ENCODE measurements around the gene AFF3.

The AFF3 gene

DNA sequence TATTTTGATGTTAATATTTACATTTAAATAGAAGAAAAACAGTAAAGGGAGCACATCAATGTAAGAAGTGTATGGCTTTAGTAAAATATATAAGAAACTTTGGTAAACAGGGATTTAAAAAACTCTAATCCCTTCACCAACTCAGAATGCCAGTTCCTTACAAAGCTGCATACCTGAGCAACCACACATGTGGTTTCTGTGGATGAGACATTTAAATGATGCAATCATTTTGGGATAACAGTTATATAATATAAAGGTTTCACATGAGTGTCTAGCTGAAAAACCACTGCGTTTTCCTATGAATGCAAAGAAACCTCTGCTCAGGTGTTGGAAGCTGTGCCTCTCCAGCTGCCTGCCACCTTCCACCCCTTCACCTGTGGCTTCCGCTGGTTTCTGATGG lies 443.5 kb downstream of the AFF3 start:
- Histone ChIP-seq H3K27me3 (no peaks in the 10 kb centered on the region), H3K4me3 (ENCODE audit: low read depth, low read length) (no peak overlapping the region), H3K4me1 (no peaks in the 10 kb centered on the region), H3K36me3 (no peaks in the 10 kb centered on the region), H3K9me3 (no peaks in the 10 kb centered on the region)
- DNase-seq, result no peak
- TF ChIP-seq, protein P1, sequence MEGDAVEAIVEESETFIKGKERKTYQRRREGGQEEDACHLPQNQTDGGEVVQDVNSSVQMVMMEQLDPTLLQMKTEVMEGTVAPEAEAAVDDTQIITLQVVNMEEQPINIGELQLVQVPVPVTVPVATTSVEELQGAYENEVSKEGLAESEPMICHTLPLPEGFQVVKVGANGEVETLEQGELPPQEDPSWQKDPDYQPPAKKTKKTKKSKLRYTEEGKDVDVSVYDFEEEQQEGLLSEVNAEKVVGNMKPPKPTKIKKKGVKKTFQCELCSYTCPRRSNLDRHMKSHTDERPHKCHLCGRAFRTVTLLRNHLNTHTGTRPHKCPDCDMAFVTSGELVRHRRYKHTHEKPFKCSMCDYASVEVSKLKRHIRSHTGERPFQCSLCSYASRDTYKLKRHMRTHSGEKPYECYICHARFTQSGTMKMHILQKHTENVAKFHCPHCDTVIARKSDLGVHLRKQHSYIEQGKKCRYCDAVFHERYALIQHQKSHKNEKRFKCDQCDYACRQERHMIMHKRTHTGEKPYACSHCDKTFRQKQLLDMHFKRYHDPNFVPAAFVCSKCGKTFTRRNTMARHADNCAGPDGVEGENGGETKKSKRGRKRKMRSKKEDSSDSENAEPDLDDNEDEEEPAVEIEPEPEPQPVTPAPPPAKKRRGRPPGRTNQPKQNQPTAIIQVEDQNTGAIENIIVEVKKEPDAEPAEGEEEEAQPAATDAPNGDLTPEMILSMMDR (IDR thresholded peaks at IDR 0.05; ENCODE audit: low read depth, low read length), result no peak

DNA sequence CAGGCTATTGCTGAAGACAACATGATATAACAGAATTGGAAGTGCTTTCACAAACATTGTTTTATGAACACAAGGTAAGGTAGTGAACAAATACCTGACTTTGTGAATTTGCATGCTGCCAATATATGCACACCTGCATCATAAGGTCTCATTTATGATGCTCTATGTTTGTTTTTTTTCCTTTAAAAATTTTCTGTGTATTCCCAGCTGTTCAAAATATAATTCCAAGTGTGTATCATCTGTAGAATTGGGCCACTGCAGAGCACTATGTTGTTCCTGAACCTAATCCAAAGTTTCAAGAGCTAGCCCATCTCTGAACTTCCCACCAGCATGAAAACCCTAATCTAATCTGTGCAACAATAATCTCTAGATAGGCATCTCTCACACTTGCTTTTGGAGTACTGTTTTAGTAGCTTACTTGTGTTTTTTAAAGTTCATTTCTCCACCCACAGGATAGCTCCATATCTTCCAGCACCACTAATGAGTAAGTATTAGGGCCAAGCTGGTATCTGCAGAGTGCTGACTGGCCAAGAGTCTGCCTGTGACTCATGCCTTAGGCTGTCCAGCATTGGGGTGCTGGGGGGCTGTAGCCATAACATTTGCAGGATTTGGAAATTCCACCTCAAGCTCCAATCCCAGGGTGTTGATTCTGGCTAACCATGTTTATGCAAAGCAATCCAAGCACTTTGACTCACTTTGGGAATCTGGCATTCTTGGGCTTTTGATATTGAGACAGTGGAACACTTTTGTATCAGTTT lies 444.4 kb downstream of the AFF3 start:
- Histone ChIP-seq H3K36me3 (no peaks in the 10 kb centered on the region), H3K27me3 (no peaks in the 10 kb centered on the region), H3K4me1 (no peaks in the 10 kb centered on the region), H3K4me3 (ENCODE audit: low read depth, low read length) (no peak overlapping the region), H3K9me3 (no peaks in the 10 kb centered on the region)
- TF ChIP-seq, protein P1 (IDR thresholded peaks at IDR 0.05; ENCODE audit: low read depth, low read length), result no peak
- no peak for DNase-seq

DNA sequence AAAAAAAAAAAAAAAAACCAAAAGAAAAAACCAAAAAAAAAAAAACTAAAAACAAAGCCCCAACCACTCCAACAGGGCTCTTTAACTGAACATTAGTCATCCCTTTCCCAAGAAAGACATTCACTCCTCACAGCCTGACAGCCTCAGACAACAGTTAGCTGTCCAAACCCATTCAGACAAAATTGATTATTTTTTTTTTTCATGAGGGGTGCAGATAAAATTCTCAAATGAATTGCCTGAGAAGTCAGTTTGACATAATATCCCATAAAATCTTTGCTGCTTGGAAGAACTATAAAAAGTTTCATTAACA lies 446.5 kb downstream of the AFF3 start:
- no peak for DNase-seq
- no peaks in the 10 kb centered on the region for H3K4me1 ChIP-seq
- TF ChIP-seq, protein P1 (IDR thresholded peaks at IDR 0.05; ENCODE audit: low read depth, low read length), result no peak
- no peaks in the 10 kb centered on the region for H3K9me3 ChIP-seq
- no peak overlapping the region for H3K4me3 ChIP-seq (ENCODE audit: low read depth, low read length)
- no peaks in the 10 kb centered on the region for H3K27me3 ChIP-seq
- H3K36me3 ChIP-seq, result no peaks in the 10 kb centered on the region

DNA sequence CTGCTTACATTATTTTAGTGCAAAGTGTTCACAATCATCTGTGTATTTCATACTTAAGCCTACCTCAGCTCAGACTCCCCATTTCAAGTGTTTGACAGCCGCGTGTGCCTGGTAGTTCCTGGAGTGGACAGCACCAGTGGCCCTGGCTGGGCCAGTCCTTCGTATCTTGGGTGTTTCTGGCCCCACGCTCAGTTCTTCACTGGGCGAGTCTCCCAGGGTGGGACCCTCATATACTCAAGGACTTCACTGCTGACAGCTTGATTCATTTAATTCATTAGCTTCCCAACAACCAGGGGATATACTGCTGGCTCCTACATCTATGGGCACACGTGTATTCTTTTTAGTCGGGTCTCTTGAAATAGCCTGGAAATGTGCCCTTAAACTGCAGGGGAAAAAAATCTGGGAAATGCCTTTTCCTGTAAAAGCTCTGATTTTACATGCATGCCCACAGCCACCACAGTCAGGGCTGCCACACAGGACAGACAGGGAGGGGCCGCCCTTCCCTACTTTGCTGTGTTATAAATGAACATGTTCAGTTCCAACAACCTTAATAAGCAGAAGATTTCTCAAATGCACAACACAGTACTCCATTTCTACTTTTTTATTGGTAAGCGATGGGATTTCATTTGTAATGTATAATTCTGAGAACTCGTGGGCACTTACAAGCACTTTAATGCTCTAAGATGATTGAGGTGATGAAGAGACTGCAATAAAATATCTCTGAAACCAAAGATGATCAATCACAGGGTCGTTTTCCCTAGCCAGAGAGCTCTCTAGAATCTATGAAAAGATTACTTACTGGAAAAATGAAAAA lies 447.1 kb downstream of the AFF3 start:
- H3K9me3 ChIP-seq, result no peaks in the 10 kb centered on the region
- no peaks in the 10 kb centered on the region for H3K4me1 ChIP-seq
- H3K36me3 ChIP-seq, result no peaks in the 10 kb centered on the region
- TF ChIP-seq, protein P1 (IDR thresholded peaks at IDR 0.05; ENCODE audit: low read depth, low read length), result no peak
- no peak for DNase-seq
- no peak overlapping the region for H3K4me3 ChIP-seq (ENCODE audit: low read depth, low read length)
- H3K27me3 ChIP-seq, result no peaks in the 10 kb centered on the region

DNA sequence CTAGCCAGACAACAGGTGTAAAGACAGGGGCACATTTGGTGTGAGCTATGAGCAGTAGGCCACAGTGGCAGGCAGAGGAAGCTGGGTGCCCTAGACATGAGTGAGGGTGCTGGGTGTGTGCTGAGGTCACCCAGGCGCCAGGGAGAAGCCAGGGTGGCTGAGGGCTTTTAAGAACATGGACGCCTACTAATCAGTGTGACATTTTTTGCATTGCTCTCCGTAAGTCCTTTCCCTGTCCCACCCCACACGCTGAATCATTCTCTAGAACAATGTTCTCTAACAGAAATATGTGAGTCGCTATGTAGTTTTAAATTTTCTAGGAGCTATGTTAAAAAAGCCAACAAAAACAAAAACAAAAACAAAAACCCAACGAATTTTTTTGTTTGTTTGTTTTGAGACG lies 448.1 kb downstream of the AFF3 start:
- H3K9me3 ChIP-seq, result no peaks in the 10 kb centered on the region
- H3K27me3 ChIP-seq, result no peaks in the 10 kb centered on the region
- no peaks in the 10 kb centered on the region for H3K36me3 ChIP-seq
- no peak for DNase-seq
- no peak overlapping the region for H3K4me3 ChIP-seq (ENCODE audit: low read depth, low read length)
- H3K4me1 ChIP-seq, result no peaks in the 10 kb centered on the region
- TF ChIP-seq, protein P1 (IDR thresholded peaks at IDR 0.05; ENCODE audit: low read depth, low read length), result no peak

DNA sequence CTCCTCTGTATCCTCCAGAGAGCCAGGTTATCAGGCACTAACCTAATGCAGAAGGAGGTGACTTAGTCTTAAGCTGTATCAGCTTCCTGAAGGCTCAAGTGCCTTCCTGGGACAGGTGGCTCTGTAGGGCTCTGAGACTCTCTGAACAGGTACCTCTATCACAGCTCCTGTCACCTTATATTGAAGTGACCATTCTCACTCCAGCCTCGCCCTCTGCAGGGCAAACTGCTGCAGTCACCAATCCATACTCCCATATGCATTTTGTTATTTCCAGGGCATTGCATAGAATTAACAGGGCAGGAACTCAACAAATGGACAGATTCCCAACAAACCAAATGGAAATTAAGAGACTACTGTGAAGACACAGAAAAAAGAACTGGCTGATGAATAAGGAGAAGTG lies 449.6 kb downstream of the AFF3 start:
- no peaks in the 10 kb centered on the region for H3K9me3 ChIP-seq
- H3K4me3 ChIP-seq (ENCODE audit: low read depth, low read length), result no peak overlapping the region
- TF ChIP-seq, protein P1 (IDR thresholded peaks at IDR 0.05; ENCODE audit: low read depth, low read length), result peak; percentile 37
- H3K36me3 ChIP-seq, result no peaks in the 10 kb centered on the region
- no peaks in the 10 kb centered on the region for H3K27me3 ChIP-seq
- H3K4me1 ChIP-seq, result no peaks in the 10 kb centered on the region
- DNase-seq, result peak; percentile 13
